Neural cell (in vitro differentiated cells): ENCODE data around the gene RFT1. TPM values are rescaled to one million over a fixed set of nuclear protein-coding genes. Genes with fewer than 3 reads are reported as not detected.

Experiments used
- H2AFZ ChIP-seq: fragments of 200-600, 300-800 bp; sonication (generic), shearing (Covaris generic); 2 replicates; pipeline ENCODE4 v1.6.0; 2014; ENCODE audit warnings: low read depth, mild to moderate bottlenecking, antibody characterized with exemption, low read length, moderate library complexity
- H3F3A ChIP-seq: fragments of 200-600 bp; shearing (Covaris generic); 2 replicates; pipeline ENCODE4 v1.6.1; 2016; ENCODE audit warnings: mild to moderate bottlenecking, moderate library complexity, mixed read lengths, antibody characterized with exemption, low read length; ENCODE audit not compliant: insufficient read depth, poor library complexity, severe bottlenecking
- H3K27ac ChIP-seq: fragments of 200-600, 300-800 bp; sonication (generic), shearing (Covaris generic); 2 replicates; pipeline ENCODE4 v1.5.1; 2014; ENCODE audit warnings: mild to moderate bottlenecking, low read length, moderate library complexity
- H3K27me3 ChIP-seq: fragments of 300-800, 200-600 bp; sonication (generic), shearing (Covaris generic); 2 replicates; pipeline ENCODE4 v1.6.0; 2014; ENCODE audit warnings: mild to moderate bottlenecking, low read depth, low read length, moderate library complexity; ENCODE audit not compliant: insufficient read depth
- H3K36me3 ChIP-seq: fragments of 300-800, 200-600 bp; sonication (generic), shearing (Covaris generic); 2 replicates; pipeline ENCODE4 v1.5.1; 2014; ENCODE audit warnings: mild to moderate bottlenecking, antibody characterized with exemption, low read length, moderate library complexity; ENCODE audit not compliant: insufficient read depth
- H3K4me2 ChIP-seq: fragments of 300-800, 200-600 bp; sonication (generic), shearing (Covaris generic); 2 replicates; pipeline ENCODE4 v1.6.0; 2014; ENCODE audit warnings: mild to moderate bottlenecking, low read length
- H3K4me3 ChIP-seq: fragments of 300-800, 200-600 bp; sonication (generic), shearing (Covaris generic); 2 replicates; pipeline ENCODE4 v1.5.1; 2014; ENCODE audit warnings: mild to moderate bottlenecking, low read length, moderate library complexity
- H3K79me2 ChIP-seq: fragments of 200-600 bp; shearing (Covaris generic); replicated peaks from 2 replicates; pipeline ENCODE4 v1.6.0; 2014; ENCODE audit warnings: mild to moderate bottlenecking, low read length, moderate library complexity; ENCODE audit not compliant: insufficient read depth
- H3K9ac ChIP-seq: fragments of 300-800, 200-600 bp; sonication (generic), shearing (Covaris generic); 2 replicates; pipeline ENCODE4 v1.6.1; 2016; ENCODE audit warnings: mild to moderate bottlenecking, low read length, mixed read lengths
- H3K9me2 ChIP-seq: fragments of 200-600 bp; shearing (Covaris generic); 2 replicates; pipeline ENCODE4 v1.6.1; 2016; ENCODE audit warnings: mild to moderate bottlenecking, low read length, mixed read lengths; ENCODE audit not compliant: insufficient read depth
- H3K9me3 ChIP-seq: fragments of 200-600, 300-800 bp; sonication (generic), shearing (Covaris generic); 2 replicates; pipeline ENCODE4 v1.6.1; 2016; ENCODE audit warnings: mild to moderate bottlenecking, mixed run types, low read length, moderate library complexity, mixed read lengths
- H4K20me1 ChIP-seq: fragments of 200-600 bp; shearing (Covaris generic); 2 replicates; pipeline ENCODE4 v1.6.1; 2016; ENCODE audit warnings: mild to moderate bottlenecking, mixed run types; ENCODE audit not compliant: insufficient read depth
- EP300 ChIP-seq: fragments of 450-650 bp; conservative IDR thresholded peaks from 2 replicates; pipeline ENCODE4 v1.6.1; 2014; ENCODE audit warnings: antibody characterized with exemption, mild to moderate bottlenecking, moderate library complexity; ENCODE audit not compliant: poor library complexity, severe bottlenecking
- EZH2 ChIP-seq: fragments of 200-600, 300-800 bp; shearing (Covaris generic), sonication (generic); IDR thresholded peaks from 2 replicates; pipeline ENCODE4 v1.6.1; 2014; ENCODE audit warnings: antibody characterized with exemption, low read length, borderline replicate concordance, mild to moderate bottlenecking; ENCODE audit not compliant: insufficient read depth, poor library complexity, severe bottlenecking
- MXI1 ChIP-seq: fragments of 450-650 bp; conservative IDR thresholded peaks from 2 replicates; pipeline ENCODE4 v1.6.1; 2014; ENCODE audit warnings: antibody characterized with exemption, mild to moderate bottlenecking; ENCODE audit not compliant: poor library complexity, severe bottlenecking
- POLR2AphosphoS5 ChIP-seq: IDR thresholded peaks from 2 replicates; pipeline ENCODE4 v1.6.1; 2012
- RAD21 ChIP-seq: fragments of 450-650 bp; conservative IDR thresholded peaks from 2 replicates; pipeline ENCODE4 v1.6.1; 2014; ENCODE audit warnings: antibody characterized with exemption, mild to moderate bottlenecking, moderate library complexity
- REST ChIP-seq: IDR thresholded peaks from 2 replicates; pipeline ENCODE4 v1.6.1; 2012; ENCODE audit warnings: borderline replicate concordance
- SMC3 ChIP-seq: fragments of 450-650 bp; conservative IDR thresholded peaks from 2 replicates; pipeline ENCODE4 v1.6.1; 2014; ENCODE audit warnings: antibody characterized with exemption, mild to moderate bottlenecking, moderate library complexity; ENCODE audit not compliant: poor library complexity
- TAF1 ChIP-seq: IDR thresholded peaks from 2 replicates; pipeline ENCODE4 v1.6.1; 2012; ENCODE audit warnings: low read depth
- polyA plus RNA-seq: library from polyadenylated mRNA; depleted of rRNA; stranded (reverse); fragments of >200 nt; gene quantifications from 2 replicates; pipeline ENCODE4 v1.2.3, GENCODE V29; 2014
- TF ChIP-seq, protein P1 (sequence below): fragments of 450-650 bp; IDR thresholded peaks from 2 replicates; pipeline ENCODE4 v1.5.1; 2014; ENCODE audit warnings: antibody characterized with exemption, mild to moderate bottlenecking, moderate library complexity; ENCODE audit not compliant: poor library complexity, severe bottlenecking

The RFT1 gene
- polyA plus RNA-seq, 1 donor from 2014 or later = 6.1 TPM

DNA sequence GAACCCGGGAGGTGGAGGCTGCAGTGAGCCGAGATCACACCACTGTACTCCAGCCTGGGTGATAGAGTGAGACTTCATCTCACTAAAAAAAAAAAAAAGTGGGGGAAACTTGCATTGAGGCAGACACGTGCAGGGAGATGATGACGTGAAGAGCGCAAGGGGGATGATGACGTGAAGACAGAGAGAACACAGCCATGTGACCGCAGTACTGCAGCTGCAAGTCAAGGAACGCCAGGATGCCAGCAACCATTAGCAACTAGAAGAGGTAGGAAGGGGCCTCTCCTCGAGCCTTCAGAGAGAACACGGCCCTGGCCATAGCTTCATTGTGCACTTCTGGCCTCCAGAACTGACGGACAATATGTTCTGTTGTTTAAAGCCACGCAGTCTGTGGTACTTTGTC lies 28.3 kb downstream of the RFT1 start (continued):
- TF ChIP-seq SMC3 (no peak), EZH2 (no peak)

DNA sequence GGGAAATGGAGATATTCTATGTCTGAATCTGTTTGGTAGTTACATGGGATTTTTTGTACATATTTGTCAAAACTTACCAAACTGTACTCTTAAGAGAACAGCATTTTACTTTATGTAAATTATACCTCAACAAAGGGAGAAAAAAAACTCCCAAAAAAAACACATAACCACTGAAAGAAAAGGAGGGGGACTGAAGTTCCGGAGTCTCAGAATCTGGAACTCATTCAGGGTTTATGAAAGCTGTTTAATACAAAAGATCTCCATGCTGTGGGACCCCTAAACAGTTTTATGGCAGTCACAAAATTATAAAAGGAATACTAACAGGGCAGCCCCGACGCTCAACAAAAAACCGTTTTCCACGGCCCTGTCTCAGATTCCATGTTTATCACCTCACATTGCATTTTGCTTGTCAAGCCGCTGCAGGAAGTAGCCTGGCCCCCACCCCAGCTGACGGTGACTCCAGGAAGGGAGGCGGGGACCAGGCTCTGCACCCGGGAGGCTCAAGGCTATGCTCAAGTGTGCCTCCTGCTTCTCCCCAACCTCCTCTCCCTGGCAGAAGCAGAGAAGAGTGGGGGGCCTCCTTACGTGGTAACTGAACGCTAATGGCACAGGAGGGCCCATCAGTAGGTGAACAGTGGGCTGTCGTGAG lies 29.3 kb downstream of the RFT1 start:
- H3K27me3 ChIP-seq = no peaks in the 10 kb centered on the region
- no peaks in the 10 kb centered on the region for H3K36me3 ChIP-seq
- H2AFZ ChIP-seq = no peak overlapping the region
- no peaks in the 10 kb centered on the region for H3K9me3 ChIP-seq
- H3K4me3 ChIP-seq = no peak overlapping the region
- H3K79me2 ChIP-seq = no peaks in the 10 kb centered on the region
- H3K9ac ChIP-seq = no peak overlapping the region
- H4K20me1 ChIP-seq = no peaks in the 10 kb centered on the region
- no peak overlapping the region for H3K4me2 ChIP-seq
- no peak for TF ChIP-seq EP300
- no peak for TF ChIP-seq EZH2
- TF ChIP-seq, protein P1, sequence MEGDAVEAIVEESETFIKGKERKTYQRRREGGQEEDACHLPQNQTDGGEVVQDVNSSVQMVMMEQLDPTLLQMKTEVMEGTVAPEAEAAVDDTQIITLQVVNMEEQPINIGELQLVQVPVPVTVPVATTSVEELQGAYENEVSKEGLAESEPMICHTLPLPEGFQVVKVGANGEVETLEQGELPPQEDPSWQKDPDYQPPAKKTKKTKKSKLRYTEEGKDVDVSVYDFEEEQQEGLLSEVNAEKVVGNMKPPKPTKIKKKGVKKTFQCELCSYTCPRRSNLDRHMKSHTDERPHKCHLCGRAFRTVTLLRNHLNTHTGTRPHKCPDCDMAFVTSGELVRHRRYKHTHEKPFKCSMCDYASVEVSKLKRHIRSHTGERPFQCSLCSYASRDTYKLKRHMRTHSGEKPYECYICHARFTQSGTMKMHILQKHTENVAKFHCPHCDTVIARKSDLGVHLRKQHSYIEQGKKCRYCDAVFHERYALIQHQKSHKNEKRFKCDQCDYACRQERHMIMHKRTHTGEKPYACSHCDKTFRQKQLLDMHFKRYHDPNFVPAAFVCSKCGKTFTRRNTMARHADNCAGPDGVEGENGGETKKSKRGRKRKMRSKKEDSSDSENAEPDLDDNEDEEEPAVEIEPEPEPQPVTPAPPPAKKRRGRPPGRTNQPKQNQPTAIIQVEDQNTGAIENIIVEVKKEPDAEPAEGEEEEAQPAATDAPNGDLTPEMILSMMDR = no peak
- no peaks in the 10 kb centered on the region for H3K9me2 ChIP-seq
- no peaks in the 10 kb centered on the region for H3F3A ChIP-seq
- H3K27ac ChIP-seq = no peak overlapping the region

DNA sequence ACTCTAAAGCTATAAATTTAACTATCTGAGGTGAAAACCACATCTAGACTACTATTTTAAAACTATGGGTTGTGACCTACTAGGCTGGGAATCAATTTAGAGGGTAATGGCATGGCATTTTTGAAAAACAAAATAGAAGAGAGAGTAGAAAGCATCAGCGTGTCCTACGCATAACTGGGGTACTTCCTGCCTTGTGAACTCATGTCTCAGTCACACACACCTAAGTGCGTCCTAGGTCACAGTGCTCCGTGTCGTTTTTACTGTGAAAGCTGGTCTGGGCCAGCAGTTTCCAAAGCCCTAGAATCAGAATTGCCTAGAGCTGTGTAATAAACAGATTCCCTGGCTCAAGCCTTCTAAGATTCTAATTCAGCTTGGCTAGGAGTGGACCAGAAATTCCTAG lies 32.3 kb downstream of the RFT1 start:
- no peak overlapping the region for H3K9ac ChIP-seq
- TF ChIP-seq MXI1 (no peak), EP300 (no peak), SMC3 (no peak), TAF1 (no peak), REST (no peak), RAD21 (no peak), EZH2 (no peak), POLR2AphosphoS5 (no peak)
- TF ChIP-seq, protein P1 = no peak

More for the DNA sequence above, 32.3 kb downstream of the RFT1 start:
- no peak overlapping the region for H3K4me2 ChIP-seq
- H3K9me2 ChIP-seq = no peaks in the 10 kb centered on the region
- H3K27me3 ChIP-seq = no peaks in the 10 kb centered on the region
- H3K36me3 ChIP-seq = no peaks in the 10 kb centered on the region
- H3K9me3 ChIP-seq = no peaks in the 10 kb centered on the region
- no peak overlapping the region for H3K4me3 ChIP-seq
- H3K79me2 ChIP-seq = no peaks in the 10 kb centered on the region
- H3F3A ChIP-seq = no peaks in the 10 kb centered on the region
- H3K27ac ChIP-seq = no peak overlapping the region
- no peak overlapping the region for H2AFZ ChIP-seq
- H4K20me1 ChIP-seq = no peaks in the 10 kb centered on the region
